22Rv1 (cell line): Measurements from ENCODE around the gene B4GALNT1.
A peak's percentile ranks its signal among the peaks of the same experiment; 100 is the strongest.

Experiments
- CTCF ChIP-seq: fragments of 450-650 bp; IDR thresholded peaks from 2 replicates; pipeline ENCODE4 v1.5.1; 2017; ENCODE audit warnings: mild to moderate bottlenecking
- ZFX ChIP-seq: fragments of 450-650 bp; IDR thresholded peaks from 2 replicates; pipeline ENCODE4 v1.6.1; 2017; ENCODE audit warnings: antibody characterized with exemption, borderline replicate concordance

- TF ChIP-seq CTCF (peak; percentile 99), ZFX (no peak)
Measured at GRCh38 chr12:57632958-57633840, at the start of gene B4GALNT1.
